Brain microvascular endothelial cell (primary cell): ENCODE data around the gene SERINC2.

Experiments used
- DNase-seq: peaks from one replicate; pipeline ENCODE4 v3.0.0-alpha.2; 2020
- H3K27ac ChIP-seq: fragments of 250-450 bp; sonication (Bioruptor Pico); 2 replicates; pipeline ENCODE4 v1.5.1; 2020; ENCODE audit warnings: mild to moderate bottlenecking, moderate library complexity
- H3K27me3 ChIP-seq: fragments of 250-450 bp; sonication (Bioruptor Pico); replicated peaks from 2 replicates; pipeline ENCODE4 v1.5.1; 2020; ENCODE audit warnings: mild to moderate bottlenecking
- H3K36me3 ChIP-seq: fragments of 250-450 bp; sonication (Bioruptor Pico); replicated peaks from 2 replicates; pipeline ENCODE4 v1.5.1; 2020; ENCODE audit warnings: mild to moderate bottlenecking
- H3K4me3 ChIP-seq: 2 replicates; pipeline ENCODE4 v1.5.1; 2011; ENCODE audit warnings: low read depth, mild to moderate bottlenecking, control low read depth, low read length, moderate library complexity
- in situ Hi-C: cut with HindIII; loops from 2 replicates; pipeline ENCODE4 v1.10.0; 2017; ENCODE audit warnings: low sequenced_read_pairs, low pct_ligation_motif_present
- TF ChIP-seq, protein P1 (sequence below): IDR thresholded peaks from 2 replicates; pipeline ENCODE4 v1.5.1; 2011; ENCODE audit warnings: low read depth, mild to moderate bottlenecking, moderate library complexity, low read length, control low read depth, inconsistent platforms; ENCODE audit errors: missing control alignments

SERINC2 gene

DNA sequence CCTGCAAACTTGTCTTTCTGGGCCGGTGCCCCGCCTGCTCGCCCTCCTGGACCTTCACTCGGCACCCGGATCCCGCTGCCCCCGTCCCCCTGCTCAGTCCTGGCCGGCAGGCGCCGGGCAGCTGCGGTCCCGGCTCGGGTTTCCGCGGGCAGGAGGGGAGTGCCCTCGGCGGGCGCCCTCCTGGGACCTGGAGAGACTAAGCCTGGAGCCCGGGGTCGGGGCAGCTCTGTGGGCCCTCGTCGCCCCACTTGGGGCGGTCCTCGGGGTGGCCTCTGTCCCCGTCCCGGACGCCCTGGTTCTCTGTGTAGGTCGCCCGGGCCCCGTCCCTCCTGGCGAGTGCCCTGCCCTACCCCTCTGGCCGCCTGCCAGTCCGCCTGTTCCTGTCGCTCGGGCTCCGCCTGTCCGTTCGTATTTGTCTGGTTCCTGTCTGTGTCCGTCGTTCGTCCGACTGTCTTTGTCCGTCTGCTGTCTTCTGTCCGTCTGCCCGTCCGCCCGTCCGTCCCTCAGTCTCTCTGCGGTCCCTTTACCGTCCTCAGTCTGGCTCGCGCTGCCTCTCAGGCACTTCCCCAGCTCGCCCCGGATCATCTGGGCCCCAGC, 490 bp downstream of the SERINC2 start:
- H3K27ac ChIP-seq: no peak overlapping the region
- H3K27me3 ChIP-seq: peaks cover 17% of the 10 kb centered on the region
- TF ChIP-seq, protein P1, sequence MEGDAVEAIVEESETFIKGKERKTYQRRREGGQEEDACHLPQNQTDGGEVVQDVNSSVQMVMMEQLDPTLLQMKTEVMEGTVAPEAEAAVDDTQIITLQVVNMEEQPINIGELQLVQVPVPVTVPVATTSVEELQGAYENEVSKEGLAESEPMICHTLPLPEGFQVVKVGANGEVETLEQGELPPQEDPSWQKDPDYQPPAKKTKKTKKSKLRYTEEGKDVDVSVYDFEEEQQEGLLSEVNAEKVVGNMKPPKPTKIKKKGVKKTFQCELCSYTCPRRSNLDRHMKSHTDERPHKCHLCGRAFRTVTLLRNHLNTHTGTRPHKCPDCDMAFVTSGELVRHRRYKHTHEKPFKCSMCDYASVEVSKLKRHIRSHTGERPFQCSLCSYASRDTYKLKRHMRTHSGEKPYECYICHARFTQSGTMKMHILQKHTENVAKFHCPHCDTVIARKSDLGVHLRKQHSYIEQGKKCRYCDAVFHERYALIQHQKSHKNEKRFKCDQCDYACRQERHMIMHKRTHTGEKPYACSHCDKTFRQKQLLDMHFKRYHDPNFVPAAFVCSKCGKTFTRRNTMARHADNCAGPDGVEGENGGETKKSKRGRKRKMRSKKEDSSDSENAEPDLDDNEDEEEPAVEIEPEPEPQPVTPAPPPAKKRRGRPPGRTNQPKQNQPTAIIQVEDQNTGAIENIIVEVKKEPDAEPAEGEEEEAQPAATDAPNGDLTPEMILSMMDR: no peak
- in situ Hi-C loops: no loop called here
- no peaks in the 10 kb centered on the region for H3K36me3 ChIP-seq
- peak; percentile 10 for DNase-seq
- H3K4me3 ChIP-seq: peak overlapping the region; percentile 58

DNA sequence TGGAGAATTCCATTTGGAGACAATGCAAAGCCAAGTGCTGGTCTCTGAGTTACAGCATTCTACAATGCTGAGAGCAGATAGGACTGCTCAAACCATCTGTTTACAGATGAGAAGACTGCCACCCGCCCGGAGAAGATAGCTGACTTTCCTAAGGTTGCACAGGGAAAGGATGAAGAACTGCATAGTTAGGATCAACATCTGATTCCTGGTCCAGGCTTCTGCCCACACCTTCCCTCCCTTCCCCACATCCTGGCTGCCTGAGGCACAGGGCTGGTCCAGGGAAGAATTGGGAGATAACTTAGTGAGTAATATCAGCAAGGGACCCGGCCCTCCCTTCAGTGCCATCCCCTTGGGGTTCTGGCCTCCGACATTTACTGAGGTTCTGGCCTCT, 2.0 kb downstream of the SERINC2 start:
- DNase-seq: no peak
- no peaks in the 10 kb centered on the region for H3K36me3 ChIP-seq
- TF ChIP-seq, protein P1: no peak
- H3K27ac ChIP-seq: no peak overlapping the region
- H3K27me3 ChIP-seq: peaks cover 17% of the 10 kb centered on the region
- H3K4me3 ChIP-seq: no peak overlapping the region
- in situ Hi-C loops: no loop called here

DNA sequence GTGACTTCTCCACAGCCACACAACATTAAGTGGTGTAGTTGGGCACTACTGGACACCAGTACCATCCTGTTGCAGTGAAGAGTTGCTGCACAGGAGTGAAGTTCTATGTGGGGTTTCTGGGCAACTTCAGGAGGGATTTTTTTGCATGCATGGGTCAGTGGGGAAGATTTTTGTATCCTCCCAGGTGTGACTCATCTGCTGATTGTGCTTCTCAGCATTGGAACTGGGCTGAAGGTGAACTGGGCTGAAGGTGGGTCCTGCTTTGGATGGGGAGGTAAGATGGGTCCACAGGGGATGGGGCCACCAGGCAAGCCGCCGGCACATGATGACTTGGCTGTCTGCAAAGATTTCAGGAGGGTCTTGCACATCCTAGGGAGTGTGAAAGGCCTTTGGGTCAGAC, 2.6 kb downstream of the SERINC2 start:
- no peaks in the 10 kb centered on the region for H3K36me3 ChIP-seq
- no peak for DNase-seq
- H3K27me3 ChIP-seq: peaks cover 17% of the 10 kb centered on the region
- in situ Hi-C loops: no loop called here
- no peak overlapping the region for H3K27ac ChIP-seq
- H3K4me3 ChIP-seq: no peak overlapping the region
- TF ChIP-seq, protein P1: no peak

DNA sequence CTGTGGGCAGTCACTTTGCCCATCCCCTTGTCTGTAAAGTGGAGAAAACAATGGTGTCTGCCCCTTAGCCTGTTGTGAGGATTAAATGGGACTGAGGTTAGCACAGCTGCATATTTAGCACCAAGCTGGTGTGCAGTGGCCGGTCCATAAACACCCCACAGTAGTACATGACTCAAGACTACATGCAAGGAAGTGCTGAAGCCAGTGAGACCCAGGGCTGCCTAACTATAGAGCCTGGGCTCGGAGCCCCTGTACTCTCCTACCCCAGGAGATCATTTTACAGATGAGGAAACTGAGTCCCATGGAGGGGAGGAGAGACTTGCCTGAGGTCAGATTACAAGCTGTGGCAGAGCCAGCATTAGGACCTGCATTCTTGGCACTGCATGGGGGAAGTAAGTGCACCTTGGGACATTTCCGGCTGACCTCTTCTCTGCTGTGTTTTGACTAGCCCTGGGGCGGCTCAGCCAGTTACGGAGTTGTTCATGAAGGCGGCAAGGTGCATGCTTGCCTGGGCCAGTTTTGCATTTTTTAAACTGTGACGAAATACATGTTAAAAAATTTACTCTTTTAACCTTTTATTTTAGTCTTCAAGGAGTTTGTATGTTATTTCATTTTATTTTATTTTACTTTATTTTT, 3.2 kb downstream of the SERINC2 start:
- no peak overlapping the region for H3K4me3 ChIP-seq

DNA sequence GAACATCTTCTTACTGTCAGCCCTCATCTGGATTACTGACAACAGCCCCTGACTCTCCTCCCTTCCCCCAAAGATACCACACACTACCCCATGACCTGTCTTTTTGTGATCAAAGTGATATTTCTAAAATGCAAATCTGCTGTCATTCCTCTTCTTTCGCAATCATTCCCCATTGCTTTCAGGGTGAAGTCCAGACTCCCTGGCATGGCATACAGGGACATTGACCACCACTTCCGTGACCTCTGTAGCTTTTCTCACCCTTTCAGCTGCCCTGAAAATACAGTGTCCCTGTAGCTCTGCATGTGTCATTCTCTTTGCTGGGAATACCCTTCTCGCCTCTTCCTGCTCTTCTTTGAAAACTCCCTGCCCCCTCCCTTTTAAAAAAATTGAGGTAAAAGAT, 4.1 kb downstream of the SERINC2 start:
- H3K4me3 ChIP-seq: no peak overlapping the region
- H3K27me3 ChIP-seq: peaks cover 15% of the 10 kb centered on the region
- H3K27ac ChIP-seq: no peak overlapping the region
- DNase-seq: no peak
- TF ChIP-seq, protein P1: no peak
- in situ Hi-C loops: no loop called here
- H3K36me3 ChIP-seq: no peaks in the 10 kb centered on the region

More for the DNA sequence above, 3.2 kb downstream of the SERINC2 start:
- no peak for DNase-seq
- Histone ChIP-seq H3K36me3 (no peaks in the 10 kb centered on the region), H3K27ac (no peak overlapping the region), H3K27me3 (peaks cover 17% of the 10 kb centered on the region)
- TF ChIP-seq, protein P1: no peak
- in situ Hi-C loops: no loop called here
